HEK293 (cell line): ENCODE measurements around the gene TBXA2R.
A peak's percentile ranks its signal among the peaks of the same experiment; 100 is the strongest.

ENCODE experiments used
- CTCF ChIA-PET: fragments of 350-600 bp; formaldehyde crosslinking; extraction: SDS; loops from one replicate; lab custom pipeline; 2021; ENCODE audit warnings: antibody characterized with exemption; lab: Yijun Ruan, JAX
- POLR2A ChIA-PET: fragments of 300-600 bp; formaldehyde crosslinking; extraction: SDS; loops from one replicate; lab custom pipeline; 2020; ENCODE audit warnings: antibody characterized with exemption, inconsistent platforms; lab: Yijun Ruan, JAX
- H3K27ac ChIP-seq: fragments of 200-500 bp; sonication (Bioruptor generic); 2 replicates; pipeline ENCODE4 v1.5.1; 2014; ENCODE audit warnings: low read depth, low read length, control low read depth, inconsistent platforms; ENCODE audit errors: extremely low read depth
- H3K36me3 ChIP-seq, 2 experiments: fragments of 200-500 bp in 1 of 2; sonication (Bioruptor generic) in 1 of 2; 1 replicate in 1 of 2; 2 replicates in 1 of 2; pipeline ENCODE4 v1.5.1; 2014 to 2017; ENCODE audit warnings: inconsistent platforms in 2 of 2, low read length in 2 of 2; ENCODE audit not compliant: control insufficient read depth in 2 of 2, insufficient read depth in 1 of 2
- H3K4me1 ChIP-seq: fragments of 200-500 bp; sonication (Bioruptor generic); 2 replicates; pipeline ENCODE4 v1.5.1; 2014; ENCODE audit warnings: mild to moderate bottlenecking, low read length, inconsistent platforms; ENCODE audit not compliant: control insufficient read depth, insufficient read depth
- H3K4me3 ChIP-seq: 2 replicates; pipeline ENCODE4 v1.5.1; 2011; ENCODE audit warnings: low read depth, mild to moderate bottlenecking, control low read depth, low read length, moderate library complexity
- H3K9me3 ChIP-seq: fragments of 200-500 bp; sonication (Bioruptor generic); 2 replicates; pipeline ENCODE4 v1.5.1; 2014; ENCODE audit warnings: low read depth, low read length, inconsistent platforms; ENCODE audit not compliant: control insufficient read depth, insufficient read depth
- ATF2 ChIP-seq: fragments of 450-650 bp; formaldehyde crosslinking; IDR thresholded peaks from 2 replicates; pipeline ENCODE4 v1.5.1; 2016; ENCODE audit warnings: missing biosample characterization, missing genetic modification characterization, low read depth
- EGR2 ChIP-seq: fragments of 450-650 bp; formaldehyde crosslinking; IDR thresholded peaks from 2 replicates; pipeline ENCODE4 v1.5.1; 2016; ENCODE audit warnings: low read depth, missing biosample characterization, missing genetic modification characterization
- GLIS1 ChIP-seq: fragments of 450-650 bp; formaldehyde crosslinking; IDR thresholded peaks from 2 replicates; pipeline ENCODE4 v1.5.1; 2016; ENCODE audit warnings: missing biosample characterization, missing genetic modification characterization
- IKZF3 ChIP-seq: fragments of 450-650 bp; IDR thresholded peaks from 2 replicates; pipeline ENCODE4 v1.5.0; 2018; ENCODE audit warnings: missing biosample characterization, mild to moderate bottlenecking, missing genetic modification characterization, moderate library complexity
- SCRT1 ChIP-seq: fragments of 450-650 bp; formaldehyde crosslinking; IDR thresholded peaks from 2 replicates; pipeline ENCODE4 v1.5.1; 2016; ENCODE audit warnings: missing biosample characterization, missing genetic modification characterization, borderline replicate concordance
- YY2 ChIP-seq: fragments of 450-650 bp; formaldehyde crosslinking; IDR thresholded peaks from 2 replicates; pipeline ENCODE4 v1.5.1; 2016; ENCODE audit warnings: missing biosample characterization, missing genetic modification characterization
- ZBTB17 ChIP-seq: fragments of 450-650 bp; formaldehyde crosslinking; IDR thresholded peaks from 2 replicates; pipeline ENCODE4 v1.5.1; 2016; ENCODE audit warnings: missing biosample characterization, missing genetic modification characterization
- ZFP37 ChIP-seq: fragments of 450-650 bp; formaldehyde crosslinking; IDR thresholded peaks from 2 replicates; pipeline ENCODE4 v1.5.1; 2016; ENCODE audit warnings: missing biosample characterization, missing genetic modification characterization
- ZIC2 ChIP-seq: fragments of 450-650 bp; formaldehyde crosslinking; IDR thresholded peaks from 2 replicates; pipeline ENCODE4 v1.5.1; 2016; ENCODE audit warnings: missing biosample characterization, missing genetic modification characterization
- ZNF112 ChIP-seq: fragments of 450-650 bp; formaldehyde crosslinking; IDR thresholded peaks from 2 replicates; pipeline ENCODE4 v1.5.0; 2017; ENCODE audit warnings: missing biosample characterization, missing genetic modification characterization
- ZNF157 ChIP-seq: fragments of 450-650 bp; formaldehyde crosslinking; IDR thresholded peaks from 2 replicates; pipeline ENCODE4 v1.5.1; 2016; ENCODE audit warnings: missing biosample characterization, missing genetic modification characterization
- ZNF311 ChIP-seq: fragments of 450-650 bp; formaldehyde crosslinking; IDR thresholded peaks from 2 replicates; pipeline ENCODE4 v1.5.1; 2017; ENCODE audit warnings: missing biosample characterization, missing genetic modification characterization, borderline replicate concordance
- ZNF37A ChIP-seq: fragments of 450-650 bp; IDR thresholded peaks from 2 replicates; pipeline ENCODE4 v1.5.1; 2018; ENCODE audit warnings: missing biosample characterization, missing genetic modification characterization
- ZNF404 ChIP-seq: fragments of 450-650 bp; formaldehyde crosslinking; IDR thresholded peaks from 2 replicates; pipeline ENCODE4 v1.5.1; 2017; ENCODE audit warnings: missing biosample characterization, missing genetic modification characterization
- ZNF488 ChIP-seq: fragments of 450-650 bp; formaldehyde crosslinking; IDR thresholded peaks from 2 replicates; pipeline ENCODE4 v1.5.1; 2016; ENCODE audit warnings: missing biosample characterization, missing genetic modification characterization
- ZNF544 ChIP-seq: fragments of 450-650 bp; formaldehyde crosslinking; IDR thresholded peaks from 2 replicates; pipeline ENCODE4 v1.5.0; 2017; ENCODE audit warnings: missing biosample characterization, missing genetic modification characterization
- ZNF548 ChIP-seq: fragments of 450-650 bp; formaldehyde crosslinking; IDR thresholded peaks from 2 replicates; pipeline ENCODE4 v1.5.1; 2016; ENCODE audit warnings: missing biosample characterization, missing genetic modification characterization
- ZNF629 ChIP-seq: fragments of 450-650 bp; formaldehyde crosslinking; IDR thresholded peaks from 2 replicates; pipeline ENCODE4 v1.5.1; 2017; ENCODE audit warnings: missing biosample characterization, missing genetic modification characterization
- ZNF664 ChIP-seq: fragments of 450-650 bp; formaldehyde crosslinking; IDR thresholded peaks from 2 replicates; pipeline ENCODE4 v1.5.1; 2016; ENCODE audit warnings: missing biosample characterization, missing genetic modification characterization
- ZNF677 ChIP-seq: fragments of 450-650 bp; IDR thresholded peaks from 2 replicates; pipeline ENCODE4 v1.5.0; 2018; ENCODE audit warnings: missing biosample characterization, mild to moderate bottlenecking, missing genetic modification characterization, moderate library complexity
- ZNF707 ChIP-seq: fragments of 450-650 bp; formaldehyde crosslinking; IDR thresholded peaks from 2 replicates; pipeline ENCODE4 v1.5.1; 2016; ENCODE audit warnings: missing biosample characterization, missing genetic modification characterization
- ZSCAN16 ChIP-seq: fragments of 450-650 bp; formaldehyde crosslinking; IDR thresholded peaks from 2 replicates; pipeline ENCODE4 v1.5.1; 2016; ENCODE audit warnings: missing biosample characterization, missing genetic modification characterization
- ZXDB ChIP-seq: fragments of 450-650 bp; formaldehyde crosslinking; IDR thresholded peaks from 2 replicates; pipeline ENCODE4 v1.5.1; 2016; ENCODE audit warnings: missing biosample characterization, missing genetic modification characterization
- TF ChIP-seq, protein P1 (sequence below): fragments of 450-650 bp; formaldehyde crosslinking; IDR thresholded peaks from 2 replicates; pipeline ENCODE4 v1.5.1; 2016; ENCODE audit warnings: missing biosample characterization, missing genetic modification characterization

TBXA2R gene

DNA sequence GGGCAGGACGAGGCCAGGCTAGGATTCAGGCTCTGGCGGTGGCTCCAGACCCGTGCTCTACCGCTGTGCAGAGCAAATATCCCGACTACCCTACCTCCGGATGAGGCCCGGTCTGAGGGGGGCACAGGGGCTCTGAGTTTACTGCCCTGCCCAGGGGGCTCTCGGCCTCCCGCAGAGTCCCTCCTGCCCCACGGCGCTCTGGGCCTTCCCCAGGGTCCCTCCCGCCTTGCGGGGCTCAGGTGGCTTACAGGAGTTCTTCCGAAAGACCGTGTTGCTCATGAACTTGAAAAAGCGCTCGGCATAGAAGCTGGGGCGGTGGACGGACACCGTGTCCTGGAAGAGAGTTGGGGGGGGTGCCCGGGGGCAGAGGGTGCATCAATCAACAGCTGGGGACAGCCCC is 39.1 kb upstream of the TBXA2R start:
- H3K9me3 ChIP-seq: no peaks in the 10 kb centered on the region
- no peak overlapping the region for H3K27ac ChIP-seq
- peaks cover 0 to 30% of the 10 kb centered on the region in 2 experiments; a peak in 2 of 3 replicates for H3K36me3 ChIP-seq
- no peak overlapping the region for H3K4me3 ChIP-seq
- POLR2A ChIA-PET: no interaction called here
- TF ChIP-seq ZNF37A (no peak), GLIS1 (peak; percentile 59), ZNF488 (tag by site-specific recombination) (no peak)
- H3K4me1 ChIP-seq: no peaks in the 10 kb centered on the region
- CTCF ChIA-PET: no interaction called here

DNA sequence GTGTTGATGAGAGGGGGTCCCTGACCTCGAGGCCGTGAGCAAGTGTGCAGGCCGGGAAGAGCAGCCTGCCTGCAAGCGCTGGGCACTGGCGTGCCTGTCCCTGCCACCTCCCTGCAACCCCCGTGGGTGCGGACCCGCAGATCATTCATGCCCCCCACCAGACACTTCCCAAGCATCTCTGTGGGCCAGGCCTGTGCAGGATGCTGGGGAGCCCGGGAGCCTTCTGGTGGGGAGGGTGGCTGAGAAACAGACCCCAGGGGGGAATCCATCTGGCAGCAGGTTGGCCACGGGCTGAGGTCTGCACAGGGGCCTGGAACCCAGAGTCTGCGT is 38.4 kb upstream of the TBXA2R start:
- no peak for TF ChIP-seq ZNF707 (tag by site-specific recombination)
- TF ChIP-seq SCRT1 (tag by site-specific recombination): no peak
- TF ChIP-seq GLIS1: peak; percentile 48; the same call in 1 of the 2 replicates
- TF ChIP-seq ZNF548 (tag by site-specific recombination): no peak
- no peak for TF ChIP-seq ZXDB (tag by site-specific recombination)
- ChIA-PET CTCF (interaction anchor here (0.8 to 0.9 kb wide), 2 partner anchors 9 to 84 kb away, joined by 3 read pairs; no protein-coding TSS in a partner anchor), POLR2A (interaction anchor here (0.5 kb wide), 1 partner anchor 327 kb away, joined by 5 read pairs; no protein-coding TSS in a partner anchor)
- Histone ChIP-seq H3K9me3 (no peaks in the 10 kb centered on the region), H3K27ac (no peak overlapping the region), H3K36me3 (peaks cover 0 to 30% of the 10 kb centered on the region in 2 experiments; a peak in 2 of 3 replicates), H3K4me1 (no peaks in the 10 kb centered on the region), H3K4me3 (no peak overlapping the region)

DNA sequence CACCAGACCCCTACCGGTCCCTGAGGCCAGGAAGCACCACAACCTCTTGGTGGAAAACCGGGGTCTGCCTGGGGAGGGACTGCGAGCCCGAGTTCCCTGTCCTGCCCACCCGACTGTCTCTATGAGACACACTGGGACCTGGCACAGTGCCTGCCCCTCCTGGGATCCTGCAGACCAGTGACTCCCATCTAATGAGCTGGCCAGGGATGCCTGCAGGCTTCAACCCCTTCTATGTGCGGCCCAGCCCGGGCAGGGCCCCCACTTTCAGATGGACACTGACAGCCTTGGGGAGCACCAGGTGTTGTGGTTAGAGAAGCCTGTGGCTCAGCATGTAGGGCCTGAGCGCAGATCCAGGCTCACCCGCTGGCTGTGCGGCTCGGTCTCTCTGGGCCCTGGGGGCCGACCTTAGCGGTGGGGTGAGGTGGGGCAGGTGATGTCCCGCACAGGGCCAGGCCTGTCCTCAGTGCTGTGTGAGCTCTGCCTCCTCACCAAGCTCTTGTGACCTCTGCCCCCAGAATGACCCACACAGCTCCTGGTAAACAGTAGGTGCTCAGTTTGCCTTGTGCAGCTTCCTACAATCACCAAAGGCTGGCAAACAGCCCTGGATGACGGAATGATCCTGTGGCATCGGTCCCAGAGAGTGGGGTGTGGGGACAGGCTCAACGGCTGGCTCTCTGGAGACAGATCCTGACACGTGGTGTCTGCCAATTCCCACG is 37.8 kb upstream of the TBXA2R start:
- no peaks in the 10 kb centered on the region for H3K4me1 ChIP-seq
- CTCF ChIA-PET: interaction anchor here (0.8 to 0.9 kb wide), 2 partner anchors 10 to 83 kb away, joined by 3 read pairs; no protein-coding TSS in a partner anchor
- no peak overlapping the region for H3K27ac ChIP-seq
- H3K36me3 ChIP-seq: peaks cover 0 to 34% of the 10 kb centered on the region in 2 experiments; a peak in 2 of 3 replicates
- TF ChIP-seq ZNF677 (tag by site-specific recombination): no peak
- TF ChIP-seq IKZF3: no peak
- TF ChIP-seq ZBTB17: no peak
- no peak for TF ChIP-seq ZNF544 (tag by site-specific recombination)
- TF ChIP-seq ATF2 (tag by site-specific recombination): no peak
- TF ChIP-seq, protein P1, sequence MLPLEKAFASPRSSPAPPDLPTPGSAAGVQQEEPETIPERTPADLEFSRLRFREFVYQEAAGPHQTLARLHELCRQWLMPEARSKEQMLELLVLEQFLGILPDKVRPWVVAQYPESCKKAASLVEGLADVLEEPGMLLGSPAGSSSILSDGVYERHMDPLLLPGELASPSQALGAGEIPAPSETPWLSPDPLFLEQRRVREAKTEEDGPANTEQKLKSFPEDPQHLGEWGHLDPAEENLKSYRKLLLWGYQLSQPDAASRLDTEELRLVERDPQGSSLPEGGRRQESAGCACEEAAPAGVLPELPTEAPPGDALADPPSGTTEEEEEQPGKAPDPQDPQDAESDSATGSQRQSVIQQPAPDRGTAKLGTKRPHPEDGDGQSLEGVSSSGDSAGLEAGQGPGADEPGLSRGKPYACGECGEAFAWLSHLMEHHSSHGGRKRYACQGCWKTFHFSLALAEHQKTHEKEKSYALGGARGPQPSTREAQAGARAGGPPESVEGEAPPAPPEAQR (tag by site-specific recombination): no peak
- TF ChIP-seq ZSCAN16 (tag by site-specific recombination): no peak
- no peak for TF ChIP-seq ZNF157 (tag by site-specific recombination)
- TF ChIP-seq ZNF664 (tag by site-specific recombination): no peak
- no peak for TF ChIP-seq ZIC2
- TF ChIP-seq ZNF311 (tag by site-specific recombination): no peak
- TF ChIP-seq ZNF404 (tag by site-specific recombination): no peak
- no peak for TF ChIP-seq EGR2
- TF ChIP-seq ZFP37 (tag by site-specific recombination): no peak
- no peak for TF ChIP-seq YY2 (tag by site-specific recombination)
- no peak for TF ChIP-seq ZNF112 (tag by site-specific recombination)
- no peak for TF ChIP-seq ZNF548 (tag by site-specific recombination)
- no peak for TF ChIP-seq ZNF629 (tag by site-specific recombination)
- no peak overlapping the region for H3K4me3 ChIP-seq
- POLR2A ChIA-PET: interaction anchor here (0.5 kb wide), 1 partner anchor 328 kb away, joined by 5 read pairs; no protein-coding TSS in a partner anchor
- no peaks in the 10 kb centered on the region for H3K9me3 ChIP-seq
